HL-60 (cell line): ENCODE measurements around the gene L1TD1.

Source experiments
- CTCF ChIP-seq: IDR thresholded peaks from one replicate; pipeline ENCODE4 v1.5.1; 2011; ENCODE audit warnings: low read length, control low read depth, inconsistent platforms; ENCODE audit not compliant: insufficient read depth
- GABPA ChIP-seq: IDR thresholded peaks from 2 replicates; pipeline ENCODE4 v1.6.1; 2012; ENCODE audit warnings: low read depth
- POLR2AphosphoS5 ChIP-seq: IDR thresholded peaks from 2 replicates; pipeline ENCODE4 v1.6.1; 2012; ENCODE audit warnings: low read depth
- REST ChIP-seq: IDR thresholded peaks from 2 replicates; pipeline ENCODE4 v1.6.1; 2012; ENCODE audit warnings: low read depth; ENCODE audit not compliant: insufficient replicate concordance
- SPI1 ChIP-seq: IDR thresholded peaks from 2 replicates; pipeline ENCODE4 v1.6.1; 2012; ENCODE audit warnings: low read depth, mild to moderate bottlenecking, borderline replicate concordance

GRCh38 chr1:62198069-62198780 lies 3.6 kb downstream of the L1TD1 start:
- TF ChIP-seq GABPA (no peak), CTCF (no peak), REST (no peak), POLR2AphosphoS5 (no peak), SPI1 (no peak)
